GM23338 (cell line): ENCODE results near the gene TMEM212. TPM values are rescaled to one million over a fixed set of nuclear protein-coding genes. Genes with fewer than 3 reads are reported as not detected.

ENCODE experiments used
- ATAC-seq: fragments of 200-7000 bp; cut with Tn5 transposase; 3 replicates; pipeline ENCODE4 v1.9.1; 2020
- DNase-seq: peaks from one replicate; pipeline ENCODE4 v3.0.0-alpha.2; 2015; ENCODE audit warnings: low spot score
- H2AFZ ChIP-seq: fragments of 200-600 bp; sonication (generic); 2 replicates; pipeline ENCODE4 v1.8.0; 2016; ENCODE audit warnings: antibody characterized with exemption, mild to moderate bottlenecking, moderate library complexity
- H3F3A ChIP-seq: fragments of 200-600 bp; sonication (generic); replicated peaks from 2 replicates; pipeline ENCODE4 v1.8.0; 2017; ENCODE audit warnings: antibody characterized with exemption, mixed run types, low read depth
- H3K27ac ChIP-seq: fragments of 200-600 bp; sonication (generic); 2 replicates; pipeline ENCODE4 v1.6.1; 2016; ENCODE audit warnings: low read depth
- H3K27me3 ChIP-seq: fragments of 200-600 bp; sonication (generic); 2 replicates; pipeline ENCODE4 v1.8.0; 2016; ENCODE audit warnings: mild to moderate bottlenecking, mixed run types, moderate library complexity; ENCODE audit not compliant: insufficient read depth
- H3K36me3 ChIP-seq: fragments of 200-600 bp; sonication (generic); 2 replicates; pipeline ENCODE4 v1.8.0; 2016; ENCODE audit warnings: mild to moderate bottlenecking; ENCODE audit not compliant: insufficient read depth
- H3K4me1 ChIP-seq: fragments of 200-600 bp; sonication (generic); 2 replicates; pipeline ENCODE4 v1.8.0; 2016; ENCODE audit warnings: mild to moderate bottlenecking, moderate library complexity; ENCODE audit not compliant: insufficient read depth
- H3K4me2 ChIP-seq: fragments of 200-600 bp; sonication (generic); 2 replicates; pipeline ENCODE4 v1.7.1; 2017; ENCODE audit warnings: mixed run types
- H3K4me3 ChIP-seq: fragments of 200-600 bp; sonication (generic); 2 replicates; pipeline ENCODE4 v1.6.1; 2016; ENCODE audit warnings: mixed run types
- H3K79me2 ChIP-seq: fragments of 200-600 bp; sonication (generic); replicated peaks from 2 replicates; pipeline ENCODE4 v1.8.0; 2017; ENCODE audit warnings: mild to moderate bottlenecking; ENCODE audit not compliant: insufficient read depth
- H3K9me2 ChIP-seq: fragments of 200-600 bp; sonication (generic); 2 replicates; pipeline ENCODE4 v1.8.0; 2017; ENCODE audit not compliant: insufficient read depth
- H4K20me1 ChIP-seq: fragments of 200-600 bp; sonication (generic); replicated peaks from 2 replicates; pipeline ENCODE4 v1.8.0; 2017; ENCODE audit warnings: mild to moderate bottlenecking; ENCODE audit not compliant: insufficient read depth
- H3K27ac Mint-ChIP-seq: 2 replicates; pipeline ENCODE4 v1.8.0; 2020; ENCODE audit warnings: inconsistent platforms, mild to moderate bottlenecking, moderate library complexity, mixed read lengths
- H3K27me3 Mint-ChIP-seq: 3 replicates; pipeline ENCODE4 v1.8.0; 2022; ENCODE audit warnings: low read depth, mild to moderate bottlenecking, moderate library complexity, mixed read lengths, inconsistent platforms; ENCODE audit not compliant: insufficient read depth, poor library complexity
- H3K36me3 Mint-ChIP-seq: 3 replicates; pipeline ENCODE4 v1.8.0; 2021; ENCODE audit warnings: low read depth, mild to moderate bottlenecking, inconsistent platforms, moderate library complexity, mixed read lengths
- H3K4me1 Mint-ChIP-seq: 3 replicates; pipeline ENCODE4 v1.8.0; 2020; ENCODE audit warnings: mild to moderate bottlenecking, inconsistent platforms, mixed read lengths
- H3K4me3 Mint-ChIP-seq: 3 replicates; pipeline ENCODE4 v1.8.0; 2021; ENCODE audit warnings: moderate library complexity, mild to moderate bottlenecking, inconsistent platforms, mixed read lengths
- H3K9me3 Mint-ChIP-seq: 3 replicates; pipeline ENCODE4 v1.8.0; 2020; ENCODE audit warnings: moderate library complexity, mild to moderate bottlenecking, inconsistent platforms, mixed read lengths
- CREB1 ChIP-seq: fragments of 250-450 bp; sonication (Bioruptor Pico); IDR thresholded peaks from 2 replicates; pipeline ENCODE4 v1.5.0; 2020; ENCODE audit warnings: low read depth, mild to moderate bottlenecking, moderate library complexity
- EZH2 ChIP-seq: fragments of 200-600 bp; sonication (generic); IDR thresholded peaks from one replicate; pipeline ENCODE4 v1.8.0; 2017; ENCODE audit warnings: antibody characterized with exemption, mild to moderate bottlenecking, low read depth; ENCODE audit not compliant: unreplicated experiment
- EZH2phosphoT487 ChIP-seq: fragments of 200-600 bp; sonication (generic); IDR thresholded peaks from one replicate; pipeline ENCODE4 v1.8.1; 2018; ENCODE audit warnings: antibody characterized with exemption; ENCODE audit not compliant: unreplicated experiment
- JUNB ChIP-seq: IDR thresholded peaks from one replicate; pipeline ENCODE4 v1.6.1; 2016; ENCODE audit warnings: antibody characterized with exemption; ENCODE audit not compliant: unreplicated experiment
- NANOG ChIP-seq: IDR thresholded peaks from 2 replicates; pipeline ENCODE4 v1.6.1; 2016; ENCODE audit warnings: antibody characterized with exemption, borderline replicate concordance
- POLR2AphosphoS5 ChIP-seq: IDR thresholded peaks from 2 replicates; pipeline ENCODE4 v1.6.1; 2016; ENCODE audit warnings: antibody characterized with exemption, low read depth
- STAT1 ChIP-seq: IDR thresholded peaks from one replicate; pipeline ENCODE4 v1.6.1; 2016; ENCODE audit warnings: antibody characterized with exemption; ENCODE audit not compliant: unreplicated experiment
- ZNF114 ChIP-seq: fragments of 250-450 bp; sonication (Bioruptor Pico); IDR thresholded peaks from 2 replicates; pipeline ENCODE4 v1.5.0; 2020; ENCODE audit warnings: mild to moderate bottlenecking, moderate library complexity
- ZNF331 ChIP-seq: fragments of 250-450 bp; sonication (Bioruptor Pico); IDR thresholded peaks from 2 replicates; pipeline ENCODE4 v1.5.0; 2020; ENCODE audit warnings: low read depth, mild to moderate bottlenecking, moderate library complexity
- polyA plus RNA-seq: library from polyadenylated mRNA; unstranded; fragments of >200 nt; fragmentation: Nextera tagmentation; extraction: Ambion mirVana; gene quantifications from 2 replicates; pipeline ENCODE4 v1.2.1, GENCODE V29; 2016
- total RNA-seq: library from RNA; depleted of rRNA; stranded (reverse); fragments of >200 nt; shearing (Covaris generic); gene quantifications from 2 replicates; pipeline ENCODE4 v1.2.3, GENCODE V29; 2014
- TF ChIP-seq, protein P1 (sequence below): IDR thresholded peaks from one replicate; pipeline ENCODE4 v1.6.1; 2018; ENCODE audit warnings: antibody characterized with exemption; ENCODE audit not compliant: unreplicated experiment
- TF ChIP-seq, protein P2 (sequence below): fragments of 250-450 bp; sonication (Bioruptor Pico); IDR thresholded peaks from 2 replicates; pipeline ENCODE4 v1.5.0; 2020; ENCODE audit warnings: mild to moderate bottlenecking, moderate library complexity
- TF ChIP-seq, protein P3 (sequence below): IDR thresholded peaks from 2 replicates; pipeline ENCODE4 v1.6.1; 2016; ENCODE audit warnings: antibody characterized with exemption
- TF ChIP-seq, protein P4 (sequence below), 2 experiments: fragments of 200-600 bp in 1 of 2; sonication (generic) in 1 of 2; conservative IDR thresholded peaks; 2 replicates each; pipeline versions ENCODE4 v1.5.1 to v1.6.1; 2016 to 2017; ENCODE audit warnings: antibody characterized with exemption in 2 of 2, low read depth in 2 of 2, mild to moderate bottlenecking in 2 of 2, moderate library complexity in 1 of 2

Gene TMEM212
- total and polyA plus RNA-seq, 2 experiments from 2014 or later = not detected

DNA sequence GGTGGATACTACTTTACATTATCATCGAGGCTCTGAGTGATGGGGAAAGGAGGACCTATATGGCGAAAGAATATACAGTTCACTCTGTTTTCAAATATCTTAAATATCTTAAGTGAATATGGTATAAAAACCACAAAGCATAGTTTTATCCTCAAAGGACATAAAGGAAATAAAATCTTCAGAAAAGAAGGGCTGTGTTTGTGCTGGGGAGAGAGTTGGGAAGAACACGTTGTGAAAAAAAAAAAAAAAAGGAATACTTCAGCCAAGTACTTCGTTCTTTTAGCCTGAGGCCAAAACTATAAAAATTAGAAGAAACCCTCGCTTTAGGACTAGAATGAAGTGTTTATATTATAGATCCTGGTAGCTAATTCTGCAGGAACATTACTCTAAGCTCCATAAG lies 10.2 kb upstream of the TMEM212 start:
- Mint-ChIP-seq H3K27me3 (no peaks in the 10 kb centered on the region), H3K9me3 (no peaks in the 10 kb centered on the region), H3K4me1 (peaks cover 7% of the 10 kb centered on the region), H3K36me3 (no peaks in the 10 kb centered on the region), H3K27ac (no peak overlapping the region), H3K4me3 (no peak overlapping the region)
- 0 out of 2 replicates have a peak, but pooled peaks cover 3% of the 10 kb centered on the region for H3K4me1 ChIP-seq
- H4K20me1 ChIP-seq = no peaks in the 10 kb centered on the region
- no peak overlapping the region for H2AFZ ChIP-seq
- H3F3A ChIP-seq = no peaks in the 10 kb centered on the region
- no peak overlapping the region for H3K27ac ChIP-seq
- no peak for ATAC-seq
- H3K9me2 ChIP-seq = no peaks in the 10 kb centered on the region
- H3K4me3 ChIP-seq = no peak overlapping the region
- H3K27me3 ChIP-seq = no peaks in the 10 kb centered on the region
- no peak for TF ChIP-seq EZH2phosphoT487
- TF ChIP-seq POLR2AphosphoS5 = no peak
- no peak for TF ChIP-seq STAT1
- TF ChIP-seq JUNB = no peak
- TF ChIP-seq, protein P1, sequence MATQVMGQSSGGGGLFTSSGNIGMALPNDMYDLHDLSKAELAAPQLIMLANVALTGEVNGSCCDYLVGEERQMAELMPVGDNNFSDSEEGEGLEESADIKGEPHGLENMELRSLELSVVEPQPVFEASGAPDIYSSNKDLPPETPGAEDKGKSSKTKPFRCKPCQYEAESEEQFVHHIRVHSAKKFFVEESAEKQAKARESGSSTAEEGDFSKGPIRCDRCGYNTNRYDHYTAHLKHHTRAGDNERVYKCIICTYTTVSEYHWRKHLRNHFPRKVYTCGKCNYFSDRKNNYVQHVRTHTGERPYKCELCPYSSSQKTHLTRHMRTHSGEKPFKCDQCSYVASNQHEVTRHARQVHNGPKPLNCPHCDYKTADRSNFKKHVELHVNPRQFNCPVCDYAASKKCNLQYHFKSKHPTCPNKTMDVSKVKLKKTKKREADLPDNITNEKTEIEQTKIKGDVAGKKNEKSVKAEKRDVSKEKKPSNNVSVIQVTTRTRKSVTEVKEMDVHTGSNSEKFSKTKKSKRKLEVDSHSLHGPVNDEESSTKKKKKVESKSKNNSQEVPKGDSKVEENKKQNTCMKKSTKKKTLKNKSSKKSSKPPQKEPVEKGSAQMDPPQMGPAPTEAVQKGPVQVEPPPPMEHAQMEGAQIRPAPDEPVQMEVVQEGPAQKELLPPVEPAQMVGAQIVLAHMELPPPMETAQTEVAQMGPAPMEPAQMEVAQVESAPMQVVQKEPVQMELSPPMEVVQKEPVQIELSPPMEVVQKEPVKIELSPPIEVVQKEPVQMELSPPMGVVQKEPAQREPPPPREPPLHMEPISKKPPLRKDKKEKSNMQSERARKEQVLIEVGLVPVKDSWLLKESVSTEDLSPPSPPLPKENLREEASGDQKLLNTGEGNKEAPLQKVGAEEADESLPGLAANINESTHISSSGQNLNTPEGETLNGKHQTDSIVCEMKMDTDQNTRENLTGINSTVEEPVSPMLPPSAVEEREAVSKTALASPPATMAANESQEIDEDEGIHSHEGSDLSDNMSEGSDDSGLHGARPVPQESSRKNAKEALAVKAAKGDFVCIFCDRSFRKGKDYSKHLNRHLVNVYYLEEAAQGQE = no peak
- TF ChIP-seq NANOG = no peak
- no peak for TF ChIP-seq ZNF331 (CRISPR knock-in tag)
- no peak for TF ChIP-seq EZH2
- TF ChIP-seq, protein P2, sequence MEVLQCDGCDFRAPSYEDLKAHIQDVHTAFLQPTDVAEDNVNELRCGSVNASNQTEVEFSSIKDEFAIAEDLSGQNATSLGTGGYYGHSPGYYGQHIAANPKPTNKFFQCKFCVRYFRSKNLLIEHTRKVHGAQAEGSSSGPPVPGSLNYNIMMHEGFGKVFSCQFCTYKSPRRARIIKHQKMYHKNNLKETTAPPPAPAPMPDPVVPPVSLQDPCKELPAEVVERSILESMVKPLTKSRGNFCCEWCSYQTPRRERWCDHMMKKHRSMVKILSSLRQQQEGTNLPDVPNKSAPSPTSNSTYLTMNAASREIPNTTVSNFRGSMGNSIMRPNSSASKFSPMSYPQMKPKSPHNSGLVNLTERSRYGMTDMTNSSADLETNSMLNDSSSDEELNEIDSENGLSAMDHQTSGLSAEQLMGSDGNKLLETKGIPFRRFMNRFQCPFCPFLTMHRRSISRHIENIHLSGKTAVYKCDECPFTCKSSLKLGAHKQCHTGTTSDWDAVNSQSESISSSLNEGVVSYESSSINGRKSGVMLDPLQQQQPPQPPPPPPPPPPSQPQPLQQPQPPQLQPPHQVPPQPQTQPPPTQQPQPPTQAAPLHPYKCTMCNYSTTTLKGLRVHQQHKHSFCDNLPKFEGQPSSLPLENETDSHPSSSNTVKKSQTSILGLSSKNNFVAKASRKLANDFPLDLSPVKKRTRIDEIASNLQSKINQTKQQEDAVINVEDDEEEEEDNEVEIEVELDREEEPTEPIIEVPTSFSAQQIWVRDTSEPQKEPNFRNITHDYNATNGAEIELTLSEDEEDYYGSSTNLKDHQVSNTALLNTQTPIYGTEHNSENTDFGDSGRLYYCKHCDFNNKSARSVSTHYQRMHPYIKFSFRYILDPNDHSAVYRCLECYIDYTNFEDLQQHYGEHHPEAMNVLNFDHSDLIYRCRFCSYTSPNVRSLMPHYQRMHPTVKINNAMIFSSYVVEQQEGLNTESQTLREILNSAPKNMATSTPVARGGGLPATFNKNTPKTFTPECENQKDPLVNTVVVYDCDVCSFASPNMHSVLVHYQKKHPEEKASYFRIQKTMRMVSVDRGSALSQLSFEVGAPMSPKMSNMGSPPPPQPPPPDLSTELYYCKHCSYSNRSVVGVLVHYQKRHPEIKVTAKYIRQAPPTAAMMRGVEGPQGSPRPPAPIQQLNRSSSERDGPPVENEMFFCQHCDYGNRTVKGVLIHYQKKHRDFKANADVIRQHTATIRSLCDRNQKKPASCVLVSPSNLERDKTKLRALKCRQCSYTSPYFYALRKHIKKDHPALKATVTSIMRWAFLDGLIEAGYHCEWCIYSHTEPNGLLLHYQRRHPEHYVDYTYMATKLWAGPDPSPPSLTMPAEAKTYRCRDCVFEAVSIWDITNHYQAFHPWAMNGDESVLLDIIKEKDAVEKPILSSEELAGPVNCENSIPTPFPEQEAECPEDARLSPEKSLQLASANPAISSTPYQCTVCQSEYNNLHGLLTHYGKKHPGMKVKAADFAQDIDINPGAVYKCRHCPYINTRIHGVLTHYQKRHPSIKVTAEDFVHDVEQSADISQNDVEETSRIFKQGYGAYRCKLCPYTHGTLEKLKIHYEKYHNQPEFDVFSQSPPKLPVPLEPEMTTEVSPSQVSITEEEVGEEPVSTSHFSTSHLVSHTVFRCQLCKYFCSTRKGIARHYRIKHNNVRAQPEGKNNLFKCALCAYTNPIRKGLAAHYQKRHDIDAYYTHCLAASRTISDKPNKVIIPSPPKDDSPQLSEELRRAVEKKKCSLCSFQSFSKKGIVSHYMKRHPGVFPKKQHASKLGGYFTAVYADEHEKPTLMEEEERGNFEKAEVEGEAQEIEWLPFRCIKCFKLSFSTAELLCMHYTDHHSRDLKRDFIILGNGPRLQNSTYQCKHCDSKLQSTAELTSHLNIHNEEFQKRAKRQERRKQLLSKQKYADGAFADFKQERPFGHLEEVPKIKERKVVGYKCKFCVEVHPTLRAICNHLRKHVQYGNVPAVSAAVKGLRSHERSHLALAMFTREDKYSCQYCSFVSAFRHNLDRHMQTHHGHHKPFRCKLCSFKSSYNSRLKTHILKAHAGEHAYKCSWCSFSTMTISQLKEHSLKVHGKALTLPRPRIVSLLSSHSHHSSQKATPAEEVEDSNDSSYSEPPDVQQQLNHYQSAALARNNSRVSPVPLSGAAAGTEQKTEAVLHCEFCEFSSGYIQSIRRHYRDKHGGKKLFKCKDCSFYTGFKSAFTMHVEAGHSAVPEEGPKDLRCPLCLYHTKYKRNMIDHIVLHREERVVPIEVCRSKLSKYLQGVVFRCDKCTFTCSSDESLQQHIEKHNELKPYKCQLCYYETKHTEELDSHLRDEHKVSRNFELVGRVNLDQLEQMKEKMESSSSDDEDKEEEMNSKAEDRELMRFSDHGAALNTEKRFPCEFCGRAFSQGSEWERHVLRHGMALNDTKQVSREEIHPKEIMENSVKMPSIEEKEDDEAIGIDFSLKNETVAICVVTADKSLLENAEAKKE (CRISPR knock-in tag) = no peak
- no peak for TF ChIP-seq CREB1 (CRISPR knock-in tag)
- TF ChIP-seq, protein P3, sequence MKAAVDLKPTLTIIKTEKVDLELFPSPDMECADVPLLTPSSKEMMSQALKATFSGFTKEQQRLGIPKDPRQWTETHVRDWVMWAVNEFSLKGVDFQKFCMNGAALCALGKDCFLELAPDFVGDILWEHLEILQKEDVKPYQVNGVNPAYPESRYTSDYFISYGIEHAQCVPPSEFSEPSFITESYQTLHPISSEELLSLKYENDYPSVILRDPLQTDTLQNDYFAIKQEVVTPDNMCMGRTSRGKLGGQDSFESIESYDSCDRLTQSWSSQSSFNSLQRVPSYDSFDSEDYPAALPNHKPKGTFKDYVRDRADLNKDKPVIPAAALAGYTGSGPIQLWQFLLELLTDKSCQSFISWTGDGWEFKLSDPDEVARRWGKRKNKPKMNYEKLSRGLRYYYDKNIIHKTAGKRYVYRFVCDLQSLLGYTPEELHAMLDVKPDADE = no peak
- TF ChIP-seq ZNF114 = no peak
- TF ChIP-seq, protein P4, sequence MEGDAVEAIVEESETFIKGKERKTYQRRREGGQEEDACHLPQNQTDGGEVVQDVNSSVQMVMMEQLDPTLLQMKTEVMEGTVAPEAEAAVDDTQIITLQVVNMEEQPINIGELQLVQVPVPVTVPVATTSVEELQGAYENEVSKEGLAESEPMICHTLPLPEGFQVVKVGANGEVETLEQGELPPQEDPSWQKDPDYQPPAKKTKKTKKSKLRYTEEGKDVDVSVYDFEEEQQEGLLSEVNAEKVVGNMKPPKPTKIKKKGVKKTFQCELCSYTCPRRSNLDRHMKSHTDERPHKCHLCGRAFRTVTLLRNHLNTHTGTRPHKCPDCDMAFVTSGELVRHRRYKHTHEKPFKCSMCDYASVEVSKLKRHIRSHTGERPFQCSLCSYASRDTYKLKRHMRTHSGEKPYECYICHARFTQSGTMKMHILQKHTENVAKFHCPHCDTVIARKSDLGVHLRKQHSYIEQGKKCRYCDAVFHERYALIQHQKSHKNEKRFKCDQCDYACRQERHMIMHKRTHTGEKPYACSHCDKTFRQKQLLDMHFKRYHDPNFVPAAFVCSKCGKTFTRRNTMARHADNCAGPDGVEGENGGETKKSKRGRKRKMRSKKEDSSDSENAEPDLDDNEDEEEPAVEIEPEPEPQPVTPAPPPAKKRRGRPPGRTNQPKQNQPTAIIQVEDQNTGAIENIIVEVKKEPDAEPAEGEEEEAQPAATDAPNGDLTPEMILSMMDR (conservative IDR thresholded peaks at IDR 0.05; ENCODE audit: low read depth in 2 of 2) = no peak
- no peaks in the 10 kb centered on the region for H3K36me3 ChIP-seq
- no peak for DNase-seq
- no peaks in the 10 kb centered on the region for H3K79me2 ChIP-seq
- no peak overlapping the region for H3K4me2 ChIP-seq
